ENCODE results near the gene MIA2.

MIA2 gene

GRCh38 chr14:39393289-39393688 lies 159.6 kb downstream of the MIA2 start:
- DNase-seq: no peak

GRCh38 chr14:39395555-39396254 lies 162.0 kb downstream of the MIA2 start:
- peak; percentile 6 for DNase-seq

GRCh38 chr14:39396448-39396847 lies 162.7 kb downstream of the MIA2 start:
- peak; percentile 20 for DNase-seq

- no peak for DNase-seq
Measured at GRCh38 chr14:39398382-39398781, 164.7 kb downstream of the MIA2 start.

GRCh38 chr14:39406560-39406959 lies 172.8 kb downstream of the MIA2 start:
- DNase-seq: no peak

GRCh38 chr14:39416072-39416471 lies 182.4 kb downstream of the MIA2 start:
- DNase-seq: no peak

- DNase-seq: peak; percentile 9
Measured at GRCh38 chr14:39417014-39417413, 183.3 kb downstream of the MIA2 start.

GRCh38 chr14:39419272-39419671 lies 185.6 kb downstream of the MIA2 start:
- no peak for DNase-seq

GRCh38 chr14:39422243-39422642 lies 188.5 kb downstream of the MIA2 start:
- no peak for DNase-seq

GRCh38 chr14:39423793-39424192 lies 190.1 kb downstream of the MIA2 start:
- DNase-seq: no peak

- DNase-seq: no peak
Measured at GRCh38 chr14:39425947-39426346, 192.2 kb downstream of the MIA2 start.

- DNase-seq: peak; percentile 63
Measured at GRCh38 chr14:39426605-39427004, 192.9 kb downstream of the MIA2 start.

- no peak for DNase-seq
Measured at GRCh38 chr14:39428118-39428517, 194.4 kb downstream of the MIA2 start.

- DNase-seq: peak; percentile 9
Measured at GRCh38 chr14:39430762-39431415, 197.2 kb downstream of the MIA2 start.

GRCh38 chr14:39431416-39432178 lies 197.9 kb downstream of the MIA2 start:
- peak; percentile 34 for DNase-seq

GRCh38 chr14:39432179-39432618 lies 198.5 kb downstream of the MIA2 start, which contains the start of gene FBXO33:
Gene FBXO33, minus strand, starts transcription at chr14:39432433. Its CDS starts 271 bp downstream, at chr14:39432162.
- peak; percentile 96 for DNase-seq

- DNase-seq: peak; percentile 9
Measured at GRCh38 chr14:39432619-39433451, 199.1 kb downstream of the MIA2 start.

- DNase-seq: no peak
Measured at GRCh38 chr14:39433452-39433813, 199.7 kb downstream of the MIA2 start.

- no peak for DNase-seq
Measured at GRCh38 chr14:39434401-39434800, 200.7 kb downstream of the MIA2 start.

- no peak for DNase-seq
Measured at GRCh38 chr14:39435241-39435640, 201.5 kb downstream of the MIA2 start.

All from fibroblast of skin of right quadriceps (primary cell).